HG02759 (cell line): ENCODE data around the gene ANTKMT.

Experiments used
- ATAC-seq: cut with Tn5 transposase; IDR thresholded peaks from one replicate; pipeline ENCODE4 v1.9.1; 2021; ENCODE audit warnings: mild to moderate bottlenecking, moderate library complexity; ENCODE audit not compliant: unreplicated experiment

The ANTKMT gene

GRCh38 chr16:726188-726437 lies 5.2 kb downstream of the ANTKMT start:
- no peak for ATAC-seq

- ATAC-seq = peak; percentile 38
These were observed 5.7 kb downstream of the ANTKMT start, which contains the start of the genes CCDC78 and HAGHL for GRCh38 chr16:726438-727290. Gene CCDC78, minus strand, starts transcription at chr16:726443. Its CDS starts 76 bp downstream, at chr16:726367. Gene HAGHL, plus strand, starts transcription at chr16:727106. Its CDS starts 404 bp downstream, at chr16:727510.

- no peak for ATAC-seq
These were observed 6.5 kb downstream of the ANTKMT start for GRCh38 chr16:727291-727977.

- ATAC-seq = peak; percentile 35
These were observed 7.4 kb downstream of the ANTKMT start for GRCh38 chr16:728131-728889.

- ATAC-seq = no peak
These were observed 8.2 kb downstream of the ANTKMT start for GRCh38 chr16:728890-729744.

GRCh38 chr16:729768-730665 lies 9.1 kb downstream of the ANTKMT start:
- no peak for ATAC-seq

GRCh38 chr16:730666-731509 lies 9.9 kb downstream of the ANTKMT start:
- ATAC-seq = no peak

GRCh38 chr16:732332-732731 lies 11.4 kb downstream of the ANTKMT start:
- ATAC-seq = no peak

GRCh38 chr16:732936-733335 lies 12.0 kb downstream of the ANTKMT start:
- no peak for ATAC-seq

- no peak for ATAC-seq
These were observed 12.6 kb downstream of the ANTKMT start for GRCh38 chr16:733382-734207.

- no peak for ATAC-seq
These were observed 13.4 kb downstream of the ANTKMT start for GRCh38 chr16:734208-734980.

- ATAC-seq = no peak
These were observed 14.3 kb downstream of the ANTKMT start for GRCh38 chr16:734981-735881.

GRCh38 chr16:735982-736453 lies 15.1 kb downstream of the ANTKMT start:
- ATAC-seq = no peak

- ATAC-seq = no peak
These were observed 16.1 kb downstream of the ANTKMT start for GRCh38 chr16:736936-737481.

- peak; percentile 5 for ATAC-seq
These were observed 18.9 kb downstream of the ANTKMT start for GRCh38 chr16:739560-740458.
